Measurements from ENCODE around the gene CYP3A4. TPM values are rescaled to one million over a fixed set of nuclear protein-coding genes. Genes with fewer than 3 reads are reported as not detected.
"Not testable (repeated sequence)": the region's sequence is repeated elsewhere in the genome, so short reads cannot be mapped to it uniquely, and the experiment has no call there.

The CYP3A4 gene
- total RNA-seq, 2 donors from 2014 or later, result 0.99 to 267 TPM

GRCh38 chr7:99780588-99780987 is 3.4 kb downstream of the CYP3A4 start:
- intact Hi-C loops (cut with DNase I), result no loop called here
- no peak for TF ChIP-seq POLR2A (IDR thresholded peaks at IDR 0.05)
- TF ChIP-seq CTCF (IDR thresholded peaks at IDR 0.05), result no peak
- Histone ChIP-seq H3K9me3 (no peaks in the 10 kb centered on the region), H3K27me3 (no peaks in the 10 kb centered on the region), H3K27ac (no peak overlapping the region), H3K4me1 (peaks cover 37% of the 10 kb centered on the region), H3K36me3 (replicated peaks in 1 of 2; ENCODE audit: insufficient read depth in 1 of 2, low read depth in 2 of 2) (no peaks in the 10 kb centered on the region), H3K4me3 (no peak overlapping the region)
- WGBS, 2 donors, result 86 to 89% methylated on average over 1 of the region's 1 CpG
- ATAC-seq, result no peak
- no peak for DNase-seq

- Histone ChIP-seq H3K27ac (no peak overlapping the region), H3K27me3 (no peaks in the 10 kb centered on the region), H3K9me3 (no peaks in the 10 kb centered on the region), H3K36me3 (replicated peaks in 1 of 2; ENCODE audit: insufficient read depth in 1 of 2, low read depth in 2 of 2) (no peaks in the 10 kb centered on the region), H3K4me1 (peaks cover 31% of the 10 kb centered on the region), H3K4me3 (no peak overlapping the region)
- no peak for TF ChIP-seq CTCF (IDR thresholded peaks at IDR 0.05)
- no peak for TF ChIP-seq POLR2A (IDR thresholded peaks at IDR 0.05)
- ATAC-seq, result no peak
- WGBS, 2 donors, result 80 to 93% methylated on average over 3 of the region's 3 CpGs
- intact Hi-C loops (cut with DNase I), result no loop called here
- DNase-seq, result no peak
Measured at GRCh38 chr7:99779949-99780348, 4.0 kb downstream of the CYP3A4 start.

DNA sequence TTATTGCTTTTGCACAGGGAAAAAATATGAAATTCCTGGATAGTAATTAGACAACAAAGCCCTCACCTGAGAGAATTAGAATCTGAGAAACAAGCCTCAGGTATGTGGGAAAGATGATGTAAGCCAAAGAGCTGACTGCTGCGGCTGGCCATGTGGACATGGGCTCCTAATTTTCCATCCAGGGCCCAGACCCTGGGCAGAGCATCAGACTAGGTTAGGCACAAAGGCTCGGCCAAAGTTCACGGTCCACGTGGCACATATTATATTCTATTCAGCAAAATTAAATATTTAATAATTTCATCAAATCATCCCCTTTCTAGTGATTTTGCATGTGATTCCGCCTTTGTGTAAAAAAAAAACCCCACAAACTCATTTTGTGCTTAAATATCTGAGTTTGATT is 5.1 kb downstream of the CYP3A4 start:
- no peaks in the 10 kb centered on the region for H3K9me3 ChIP-seq
- DNase-seq, result no peak
- WGBS, 2 donors, result 85 to 91% methylated on average over 5 of the region's 5 CpGs
- TF ChIP-seq POLR2A (IDR thresholded peaks at IDR 0.05) (no peak), CTCF (IDR thresholded peaks at IDR 0.05) (no peak)
- no peaks in the 10 kb centered on the region for H3K36me3 ChIP-seq (replicated peaks in 1 of 2; ENCODE audit: insufficient read depth in 1 of 2, low read depth in 2 of 2)
- H3K4me1 ChIP-seq, result peaks cover 22% of the 10 kb centered on the region
- no peak for ATAC-seq
- no peak overlapping the region for H3K4me3 ChIP-seq
- H3K27ac ChIP-seq, result no peak overlapping the region
- no peaks in the 10 kb centered on the region for H3K27me3 ChIP-seq
- intact Hi-C loops (cut with DNase I), result no loop called here

DNA sequence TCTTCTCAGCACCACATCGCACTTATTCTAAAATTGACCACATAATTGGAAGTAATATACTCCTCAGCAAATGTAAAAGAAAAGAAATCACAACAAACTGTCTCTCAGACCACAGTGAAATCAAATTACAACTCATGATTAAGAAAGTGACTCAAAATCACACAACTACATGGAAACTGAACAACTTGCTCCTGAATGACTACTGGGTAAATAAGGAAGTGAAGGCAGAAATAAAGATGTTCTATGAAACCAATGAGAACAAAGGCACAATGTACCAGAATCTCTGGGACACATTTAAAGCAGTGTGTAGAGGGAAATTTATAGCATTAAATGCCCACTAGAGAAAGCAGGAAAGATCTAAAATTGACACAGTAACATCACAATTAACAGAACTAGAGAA is 10.6 kb downstream of the CYP3A4 start:
- intact Hi-C loops (cut with DNase I); DNase-seq; H3K4me3 ChIP-seq; H3K27me3 ChIP-seq; H3K9me3 ChIP-seq; H3K36me3 ChIP-seq (replicated peaks in 1 of 2; ENCODE audit: insufficient read depth in 1 of 2, low read depth in 2 of 2): not testable (repeated sequence)
- TF ChIP-seq CTCF (IDR thresholded peaks at IDR 0.05), result peak in 1 of 7 experiments; percentile 5
- 92 to 94% methylated on average over 1 of the region's 1 CpG for WGBS, 2 donors
- H3K4me1 ChIP-seq, result peaks cover 21% of the 10 kb centered on the region
- H3K27ac ChIP-seq, result peak overlapping the region in 3 of 4 donors; percentile 45 to 62 (median 51)
- peak; percentile 45 for ATAC-seq

DNA sequence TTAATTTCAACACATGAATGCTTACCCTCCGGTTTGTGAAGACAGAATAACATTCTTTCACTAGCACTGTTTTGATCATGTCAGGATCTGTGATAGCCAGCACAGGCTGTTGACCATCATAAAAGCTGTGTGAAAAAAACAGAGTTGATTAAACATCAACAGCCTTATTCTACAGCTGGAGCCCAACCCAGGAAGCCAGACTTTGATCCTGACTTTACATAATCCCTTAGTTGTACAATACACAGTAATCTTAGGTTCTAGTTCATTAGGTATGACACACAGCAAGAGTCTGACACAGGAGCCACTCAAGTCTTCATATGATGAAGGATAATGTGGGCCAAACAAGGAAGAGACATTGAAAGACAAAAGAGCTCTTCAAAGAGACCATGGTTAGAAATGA is 11.4 kb downstream of the CYP3A4 start:
- no peaks in the 10 kb centered on the region for H3K27me3 ChIP-seq
- H3K4me1 ChIP-seq, result peaks cover 21% of the 10 kb centered on the region
- DNase-seq, result peak; percentile 50 to 73 (median 60)
- peak overlapping the region in 3 of 4 donors; percentile 45 to 62 (median 51) for H3K27ac ChIP-seq
- ATAC-seq, result peak; percentile 97
- intact Hi-C loops (cut with DNase I), result no loop called here
- 0 to 16% methylated on average over 1 of the region's 1 CpG for WGBS, 2 donors
- H3K36me3 ChIP-seq (replicated peaks in 1 of 2; ENCODE audit: insufficient read depth in 1 of 2, low read depth in 2 of 2), result no peaks in the 10 kb centered on the region
- TF ChIP-seq CTCF (IDR thresholded peaks at IDR 0.05), result no peak
- peak in 1 of 3 donors; percentile 13 for TF ChIP-seq POLR2A (IDR thresholded peaks at IDR 0.05)
- no peak overlapping the region for H3K4me3 ChIP-seq
- no peaks in the 10 kb centered on the region for H3K9me3 ChIP-seq

- ATAC-seq; H3K27ac ChIP-seq; H3K27me3 ChIP-seq; intact Hi-C loops (cut with DNase I); H3K36me3 ChIP-seq (replicated peaks in 1 of 2; ENCODE audit: insufficient read depth in 1 of 2, low read depth in 2 of 2); H3K9me3 ChIP-seq; H3K4me3 ChIP-seq; DNase-seq: not testable (repeated sequence)
- WGBS, 2 donors, result 94 to 100% methylated on average over 3 of the region's 3 CpGs
- peaks cover 21% of the 10 kb centered on the region for H3K4me1 ChIP-seq
Measured at GRCh38 chr7:99769494-99769893, 14.5 kb downstream of the CYP3A4 start.
